ENCODE data around the gene GALNT5. TPM values are rescaled to one million over a fixed set of nuclear protein-coding genes. Genes with fewer than 3 reads are reported as not detected.

Gene GALNT5
- polyA plus RNA-seq, 3 donors: not detected

DNA sequence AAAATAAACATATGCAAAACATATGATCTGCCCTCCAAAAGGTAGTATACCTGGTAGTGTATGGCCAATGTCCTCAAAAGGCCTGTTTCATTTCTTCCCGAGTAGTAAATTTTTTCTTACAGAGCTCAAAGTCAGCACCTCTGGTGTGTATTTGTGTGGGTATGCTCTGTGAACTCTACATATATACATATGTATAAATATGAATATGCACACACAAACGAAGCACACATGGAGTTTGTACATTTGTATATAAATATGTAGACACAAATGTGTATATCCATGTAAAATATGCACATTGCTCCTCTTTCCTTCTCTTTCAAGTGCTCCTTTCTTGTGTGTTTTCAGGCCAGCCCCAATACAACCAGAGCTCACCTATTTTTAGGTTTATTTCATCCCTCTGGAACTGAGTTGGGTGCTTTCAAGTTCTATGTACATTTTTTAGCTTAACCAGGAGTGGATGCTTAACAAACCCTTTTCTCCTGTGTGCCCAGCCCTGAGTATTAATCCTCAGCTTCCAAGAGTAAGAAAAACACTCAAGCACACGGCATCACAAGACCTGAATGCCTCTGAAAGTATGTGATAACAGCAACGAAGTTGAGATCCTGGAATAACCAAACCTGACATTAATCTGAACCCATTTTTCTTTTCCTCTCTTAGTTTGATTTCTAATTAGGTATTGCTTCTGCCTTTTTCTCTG is 12.2 kb upstream of the GALNT5 start:
- no peaks in the 10 kb centered on the region for H3K9me3 ChIP-seq (replicated peaks in 1 of 2; ENCODE audit: control insufficient read depth in 1 of 2, insufficient read depth in 1 of 2, low read length in 2 of 2)
- H3K36me3 ChIP-seq (replicated peaks in 1 of 2; ENCODE audit: control insufficient read depth in 1 of 2, insufficient read depth in 2 of 2, low read length in 2 of 2): no peaks in the 10 kb centered on the region
- H3K9ac ChIP-seq (ENCODE audit: insufficient read depth, low read length, poor library complexity, severe bottlenecking): no peak overlapping the region
- no peak overlapping the region for H3K4me3 Mint-ChIP-seq
- H3K27ac Mint-ChIP-seq: no peak overlapping the region
- H3K4me1 Mint-ChIP-seq: no peaks in the 10 kb centered on the region
- no peak overlapping the region for H3K4me2 ChIP-seq (replicated peaks; ENCODE audit: extremely low read depth, low read length, poor library complexity, severe bottlenecking)
- no peak overlapping the region for H2AFZ ChIP-seq (ENCODE audit: insufficient read depth, low read depth, low read length, poor library complexity, severe bottlenecking)
- intact Hi-C loops (cut with micrococcal nuclease): no loop called here
- no peaks in the 10 kb centered on the region for H4K20me1 ChIP-seq (ENCODE audit: insufficient read depth, low read length)
- TF ChIP-seq, protein P1, sequence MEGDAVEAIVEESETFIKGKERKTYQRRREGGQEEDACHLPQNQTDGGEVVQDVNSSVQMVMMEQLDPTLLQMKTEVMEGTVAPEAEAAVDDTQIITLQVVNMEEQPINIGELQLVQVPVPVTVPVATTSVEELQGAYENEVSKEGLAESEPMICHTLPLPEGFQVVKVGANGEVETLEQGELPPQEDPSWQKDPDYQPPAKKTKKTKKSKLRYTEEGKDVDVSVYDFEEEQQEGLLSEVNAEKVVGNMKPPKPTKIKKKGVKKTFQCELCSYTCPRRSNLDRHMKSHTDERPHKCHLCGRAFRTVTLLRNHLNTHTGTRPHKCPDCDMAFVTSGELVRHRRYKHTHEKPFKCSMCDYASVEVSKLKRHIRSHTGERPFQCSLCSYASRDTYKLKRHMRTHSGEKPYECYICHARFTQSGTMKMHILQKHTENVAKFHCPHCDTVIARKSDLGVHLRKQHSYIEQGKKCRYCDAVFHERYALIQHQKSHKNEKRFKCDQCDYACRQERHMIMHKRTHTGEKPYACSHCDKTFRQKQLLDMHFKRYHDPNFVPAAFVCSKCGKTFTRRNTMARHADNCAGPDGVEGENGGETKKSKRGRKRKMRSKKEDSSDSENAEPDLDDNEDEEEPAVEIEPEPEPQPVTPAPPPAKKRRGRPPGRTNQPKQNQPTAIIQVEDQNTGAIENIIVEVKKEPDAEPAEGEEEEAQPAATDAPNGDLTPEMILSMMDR (IDR thresholded peaks at IDR 0.05): no peak
- no peak overlapping the region for H3K27ac ChIP-seq (ENCODE audit: low read depth in 1 of 2, low read length in 2 of 2)
- H3K4me1 ChIP-seq (ENCODE audit: control insufficient read depth in 1 of 2, insufficient read depth in 2 of 2, low read length in 2 of 2): no peaks in the 10 kb centered on the region
- no peak overlapping the region for H3K4me3 ChIP-seq (replicated peaks in 1 of 3; ENCODE audit: low read depth in 2 of 3, low read length in 3 of 3)
- DNase-seq: no peak
- H3K27me3 Mint-ChIP-seq (ENCODE audit: low read depth in 3 of 3): peaks cover 0 to 5% (median 3%) of the 10 kb centered on the region in 3 donors
- no peaks in the 10 kb centered on the region for H3K36me3 Mint-ChIP-seq
- H3K79me2 ChIP-seq (ENCODE audit: insufficient read depth, low read length): no peaks in the 10 kb centered on the region
- WGBS (ENCODE audit: insufficient coverage): 100% methylated on average over 1 of the region's 4 CpGs
- H3K9me3 Mint-ChIP-seq: no peaks in the 10 kb centered on the region
- no peaks in the 10 kb centered on the region for H3K27me3 ChIP-seq (ENCODE audit: control insufficient read depth in 2 of 2, insufficient read depth in 2 of 2, low read length in 2 of 2)

DNA sequence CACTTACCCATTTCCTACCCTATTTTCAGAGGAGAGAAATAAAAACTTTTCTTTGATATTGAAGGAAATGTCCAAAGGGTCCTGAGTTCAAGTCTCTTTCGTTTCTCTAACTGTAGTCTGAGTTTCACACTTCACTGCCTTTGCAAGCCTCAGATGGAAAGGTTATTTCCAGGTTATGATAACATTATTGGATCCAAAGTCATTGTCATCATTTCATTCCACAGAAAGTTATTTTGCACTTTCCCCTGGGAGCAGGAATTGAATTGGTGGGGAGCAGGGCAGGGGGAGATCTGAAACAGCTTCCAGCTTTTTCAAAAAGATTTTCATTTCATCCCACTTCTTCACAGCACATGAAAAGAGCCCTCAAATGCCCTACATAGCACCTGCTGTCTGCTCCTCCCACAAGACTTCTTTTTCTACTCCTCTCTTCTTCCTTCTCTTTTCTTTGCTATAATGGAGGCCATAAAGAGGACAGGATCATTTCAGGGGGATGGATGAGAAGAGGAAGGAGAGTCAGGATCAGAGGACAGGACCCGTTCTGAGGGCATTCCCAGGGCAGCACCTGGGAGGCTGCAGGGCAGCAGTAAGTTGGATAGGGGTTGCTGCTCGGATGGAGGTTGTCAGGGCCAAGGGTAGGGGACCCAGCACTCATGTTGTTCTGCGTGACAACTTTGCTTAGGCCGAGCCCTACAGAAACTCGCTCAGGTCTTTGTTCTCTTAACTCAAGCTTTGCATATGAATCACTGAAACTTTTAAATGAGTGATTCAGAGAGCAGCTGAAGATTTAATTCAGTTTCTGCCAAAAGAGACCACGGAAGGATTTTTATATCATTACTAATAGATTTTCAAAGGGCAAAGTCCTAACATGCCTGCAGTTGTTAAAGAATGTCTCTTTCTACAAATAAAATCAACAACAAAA is 11.4 kb upstream of the GALNT5 start:
- Histone ChIP-seq H3K4me2 (replicated peaks; ENCODE audit: extremely low read depth, low read length, poor library complexity, severe bottlenecking) (no peak overlapping the region), H4K20me1 (ENCODE audit: insufficient read depth, low read length) (no peaks in the 10 kb centered on the region), H3K36me3 (replicated peaks in 1 of 2; ENCODE audit: control insufficient read depth in 1 of 2, insufficient read depth in 2 of 2, low read length in 2 of 2) (no peaks in the 10 kb centered on the region), H3K4me1 (ENCODE audit: control insufficient read depth in 1 of 2, insufficient read depth in 2 of 2, low read length in 2 of 2) (no peaks in the 10 kb centered on the region), H3K27me3 (ENCODE audit: control insufficient read depth in 2 of 2, insufficient read depth in 2 of 2, low read length in 2 of 2) (no peaks in the 10 kb centered on the region), H3K27ac (ENCODE audit: low read depth in 1 of 2, low read length in 2 of 2) (no peak overlapping the region), H3K4me3 (replicated peaks in 1 of 3; ENCODE audit: low read depth in 2 of 3, low read length in 3 of 3) (no peak overlapping the region), H2AFZ (ENCODE audit: insufficient read depth, low read depth, low read length, poor library complexity, severe bottlenecking) (no peak overlapping the region), H3K79me2 (ENCODE audit: insufficient read depth, low read length) (no peaks in the 10 kb centered on the region), H3K9me3 (replicated peaks in 1 of 2; ENCODE audit: control insufficient read depth in 1 of 2, insufficient read depth in 1 of 2, low read length in 2 of 2) (no peaks in the 10 kb centered on the region), H3K9ac (ENCODE audit: insufficient read depth, low read length, poor library complexity, severe bottlenecking) (no peak overlapping the region)
- intact Hi-C loops (cut with micrococcal nuclease): no loop called here
- DNase-seq: no peak
- H3K27ac Mint-ChIP-seq: peak overlapping the region in 1 of 7 donors; percentile 5
- no peaks in the 10 kb centered on the region for H3K36me3 Mint-ChIP-seq
- no peak overlapping the region for H3K4me3 Mint-ChIP-seq
- no peaks in the 10 kb centered on the region for H3K9me3 Mint-ChIP-seq
- H3K27me3 Mint-ChIP-seq (ENCODE audit: low read depth in 3 of 3): peaks cover 0 to 5% (median 3%) of the 10 kb centered on the region in 3 donors
- WGBS (ENCODE audit: insufficient coverage): 92% methylated on average over 5 of the region's 7 CpGs
- no peaks in the 10 kb centered on the region for H3K4me1 Mint-ChIP-seq
- TF ChIP-seq, protein P1 (IDR thresholded peaks at IDR 0.05): no peak
